Measurements from ENCODE around the gene DUSP16.

DNA sequence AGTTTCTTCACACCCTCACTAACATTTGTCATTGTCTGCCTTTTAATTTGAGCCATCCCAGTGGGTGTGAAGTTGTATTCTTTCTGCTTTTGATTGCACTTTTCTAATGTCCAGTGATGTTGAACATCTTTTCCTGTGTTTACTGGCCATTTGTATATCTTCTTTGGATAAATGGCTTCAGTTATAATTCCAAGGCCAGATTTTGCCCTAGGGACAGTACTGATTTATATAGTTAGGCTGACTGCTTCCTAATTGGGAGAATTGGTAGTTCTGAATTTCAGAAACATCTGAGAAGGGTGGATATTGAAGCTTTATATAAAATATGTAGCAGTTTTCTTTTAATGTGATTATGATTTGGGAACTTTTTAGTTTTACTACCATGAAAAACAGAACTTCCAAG, 108.3 kb downstream of the DUSP16 start:
- TF ChIP-seq EP300 (IDR thresholded peaks at IDR 0.05) (no peak), POLR2A (IDR thresholded peaks at IDR 0.05) (no peak), POLR2AphosphoS5 (IDR thresholded peaks at IDR 0.05) (no peak)
- TF ChIP-seq, protein P1, sequence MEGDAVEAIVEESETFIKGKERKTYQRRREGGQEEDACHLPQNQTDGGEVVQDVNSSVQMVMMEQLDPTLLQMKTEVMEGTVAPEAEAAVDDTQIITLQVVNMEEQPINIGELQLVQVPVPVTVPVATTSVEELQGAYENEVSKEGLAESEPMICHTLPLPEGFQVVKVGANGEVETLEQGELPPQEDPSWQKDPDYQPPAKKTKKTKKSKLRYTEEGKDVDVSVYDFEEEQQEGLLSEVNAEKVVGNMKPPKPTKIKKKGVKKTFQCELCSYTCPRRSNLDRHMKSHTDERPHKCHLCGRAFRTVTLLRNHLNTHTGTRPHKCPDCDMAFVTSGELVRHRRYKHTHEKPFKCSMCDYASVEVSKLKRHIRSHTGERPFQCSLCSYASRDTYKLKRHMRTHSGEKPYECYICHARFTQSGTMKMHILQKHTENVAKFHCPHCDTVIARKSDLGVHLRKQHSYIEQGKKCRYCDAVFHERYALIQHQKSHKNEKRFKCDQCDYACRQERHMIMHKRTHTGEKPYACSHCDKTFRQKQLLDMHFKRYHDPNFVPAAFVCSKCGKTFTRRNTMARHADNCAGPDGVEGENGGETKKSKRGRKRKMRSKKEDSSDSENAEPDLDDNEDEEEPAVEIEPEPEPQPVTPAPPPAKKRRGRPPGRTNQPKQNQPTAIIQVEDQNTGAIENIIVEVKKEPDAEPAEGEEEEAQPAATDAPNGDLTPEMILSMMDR (IDR thresholded peaks at IDR 0.05) = no peak

Measured in sigmoid colon (tissue), 4 donors.